Activated CD4-positive, CD25-positive, alpha-beta regulatory T cell (primary cell): ENCODE measurements around the gene ZBTB33.

Experiments used
- DNase-seq, 4 experiments: peaks; one replicate each; lab custom pipeline; 2025; lab: John Stamatoyannopoulos, UW

Gene ZBTB33

GRCh38 chrX:120305531-120306141 is 55.0 kb downstream of the ZBTB33 start:
- DNase-seq: no peak

DNA sequence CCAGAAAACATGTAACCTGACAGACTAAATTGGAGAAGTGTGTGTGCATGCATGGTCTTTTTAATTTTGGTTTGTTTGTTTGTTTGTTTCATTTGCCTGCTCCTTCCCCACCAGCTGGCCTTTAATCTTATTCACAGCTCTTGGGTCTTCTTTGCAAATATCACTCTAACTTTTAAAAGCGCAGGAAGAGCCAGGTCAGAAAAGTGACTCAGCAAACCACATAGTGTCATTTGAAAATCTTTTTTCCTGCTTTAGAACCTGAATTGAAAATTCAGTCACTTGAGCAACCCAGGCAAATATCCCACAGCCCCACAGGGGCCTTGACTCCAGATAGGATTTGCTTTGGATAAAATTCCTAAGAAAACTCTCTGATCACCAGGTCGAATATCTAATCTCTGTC is 56.0 kb downstream of the ZBTB33 start:
- no peak for DNase-seq
